ENCODE results near the gene CHST9. TPM values are rescaled to one million over a fixed set of nuclear protein-coding genes. Genes with fewer than 3 reads are reported as not detected.

CHST9 gene
- total and polyA plus RNA-seq, 2 of the 4 experiments (the other 2 are of a cell fraction) = not detected

GRCh38 chr18:27223526-27224291 is 38.6 kb upstream of the CHST9 start:
- Histone ChIP-seq H2BK15ac (ENCODE audit: low read depth, low read length) (no peak overlapping the region), H3K14ac (replicated peaks; ENCODE audit: low read depth, low read length) (no peak overlapping the region), H2AFZ (replicated peaks; ENCODE audit: low read length, poor library complexity) (no peak overlapping the region), H3K56ac (ENCODE audit: extremely low read depth, insufficient read depth, low read length) (no peak overlapping the region), H3K4me1 (ENCODE audit: control insufficient read depth, insufficient read depth, low read length) (no peaks in the 10 kb centered on the region), H3K79me1 (ENCODE audit: low read depth in 1 of 2, low read length in 2 of 2) (no peaks in the 10 kb centered on the region), H3K9me3 (ENCODE audit: control insufficient read depth, insufficient read depth, low read length) (peaks cover 14% of the 10 kb centered on the region), H3K23ac (ENCODE audit: low read depth, low read length) (no peak overlapping the region), H3K36me3 (ENCODE audit: control insufficient read depth, insufficient read depth, low read length) (no peaks in the 10 kb centered on the region), H4K8ac (ENCODE audit: low read depth in 2 of 2, low read length in 2 of 2) (no peak overlapping the region), H3K18ac (ENCODE audit: low read depth, low read length) (no peak overlapping the region), H3K27ac (ENCODE audit: insufficient read depth, low read length) (no peak overlapping the region), H3K9ac (ENCODE audit: low read depth, low read length) (no peak overlapping the region), H3K27me3 (ENCODE audit: control insufficient read depth, insufficient read depth, low read length) (no peaks in the 10 kb centered on the region), H2BK5ac (ENCODE audit: low read depth, low read length, poor library complexity, severe bottlenecking) (no peak overlapping the region), H2AK5ac (ENCODE audit: low read depth, low read length) (no peak overlapping the region), H4K91ac (ENCODE audit: insufficient read depth, low read depth, low read length) (no peak overlapping the region), H3K9me1 (ENCODE audit: insufficient read depth, low read length) (no peaks in the 10 kb centered on the region), H3K4ac (ENCODE audit: low read depth, low read length) (no peak overlapping the region), H3K4me2 (ENCODE audit: low read depth, low read length) (no peak overlapping the region), H2BK120ac (ENCODE audit: low read depth, low read length) (no peak overlapping the region), H4K5ac (ENCODE audit: low read depth, low read length) (no peak overlapping the region), H4K20me1 (ENCODE audit: insufficient read depth, low read length) (no peaks in the 10 kb centered on the region), H2BK20ac (ENCODE audit: low read depth, low read length) (no peak overlapping the region), H2AK9ac (replicated peaks; ENCODE audit: low read depth, low read length, poor library complexity) (no peak overlapping the region), H3K4me3 (ENCODE audit: insufficient read depth, low read depth, low read length) (no peak overlapping the region)
- no TSS peak for BruUV-seq (replicated peaks)
- dilution Hi-C loops (cut with HindIII; ENCODE audit: low sequenced_read_pairs, unreplicated experiment) (no loop called here), intact Hi-C loops (cut with micrococcal nuclease) (no loop called here), in situ Hi-C loops (cut with MboI; ENCODE audit: low sequenced_read_pairs) (no loop called here)
- TF ChIP-seq BHLHE40 (IDR thresholded peaks at IDR 0.05; ENCODE audit: low read depth, low read length) = no peak
- no peak for TF ChIP-seq FOS (IDR thresholded peaks at IDR 0.05; ENCODE audit: low read depth, low read length)
- TF ChIP-seq CEBPB (IDR thresholded peaks at IDR 0.05; ENCODE audit: low read depth, low read length) = no peak
- TF ChIP-seq MXI1 (IDR thresholded peaks at IDR 0.05; ENCODE audit: borderline replicate concordance, low read depth, low read length) = no peak
- TF ChIP-seq, protein P1, sequence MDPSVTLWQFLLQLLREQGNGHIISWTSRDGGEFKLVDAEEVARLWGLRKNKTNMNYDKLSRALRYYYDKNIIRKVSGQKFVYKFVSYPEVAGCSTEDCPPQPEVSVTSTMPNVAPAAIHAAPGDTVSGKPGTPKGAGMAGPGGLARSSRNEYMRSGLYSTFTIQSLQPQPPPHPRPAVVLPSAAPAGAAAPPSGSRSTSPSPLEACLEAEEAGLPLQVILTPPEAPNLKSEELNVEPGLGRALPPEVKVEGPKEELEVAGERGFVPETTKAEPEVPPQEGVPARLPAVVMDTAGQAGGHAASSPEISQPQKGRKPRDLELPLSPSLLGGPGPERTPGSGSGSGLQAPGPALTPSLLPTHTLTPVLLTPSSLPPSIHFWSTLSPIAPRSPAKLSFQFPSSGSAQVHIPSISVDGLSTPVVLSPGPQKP (IDR thresholded peaks at IDR 0.05; ENCODE audit: borderline replicate concordance, low read depth, low read length) = no peak
- TF ChIP-seq CHD1 (IDR thresholded peaks at IDR 0.05; ENCODE audit: low read depth, low read length) = no peak
- TF ChIP-seq MAZ (IDR thresholded peaks at IDR 0.05; ENCODE audit: borderline replicate concordance, low read depth, low read length) = no peak
- no peak for TF ChIP-seq POLR2A (IDR thresholded peaks at IDR 0.05; ENCODE audit: low read depth, low read length)
- TF ChIP-seq, protein P2, sequence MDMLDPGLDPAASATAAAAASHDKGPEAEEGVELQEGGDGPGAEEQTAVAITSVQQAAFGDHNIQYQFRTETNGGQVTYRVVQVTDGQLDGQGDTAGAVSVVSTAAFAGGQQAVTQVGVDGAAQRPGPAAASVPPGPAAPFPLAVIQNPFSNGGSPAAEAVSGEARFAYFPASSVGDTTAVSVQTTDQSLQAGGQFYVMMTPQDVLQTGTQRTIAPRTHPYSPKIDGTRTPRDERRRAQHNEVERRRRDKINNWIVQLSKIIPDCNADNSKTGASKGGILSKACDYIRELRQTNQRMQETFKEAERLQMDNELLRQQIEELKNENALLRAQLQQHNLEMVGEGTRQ (IDR thresholded peaks at IDR 0.05; ENCODE audit: low read depth, low read length) = no peak
- ChIA-PET POLR2A (ENCODE audit: unreplicated experiment) (no interaction called here), CTCF (no interaction called here)
- no CpG with 5 or more reads among the region's 4 CpGs for WGBS, 2 experiments (ENCODE audit: extremely low coverage in 2 of 2, insufficient read length in 1 of 2)
- no peak for ATAC-seq (ENCODE audit: low read depth)
- no peak for DNase-seq

Measured in IMR-90 (cell line).